GM23248 (cell line): ENCODE data around the gene PELI3.

ENCODE experiments used
- EZH2 ChIP-seq: fragments of 200-600 bp; sonication (generic); IDR thresholded peaks from 2 replicates; pipeline ENCODE4 v1.6.1; 2018; ENCODE audit warnings: antibody characterized with exemption, mild to moderate bottlenecking; ENCODE audit not compliant: insufficient read depth, poor library complexity, severe bottlenecking
- EZH2phosphoT487 ChIP-seq: fragments of 200-600 bp; sonication (generic); IDR thresholded peaks from 2 replicates; pipeline ENCODE4 v1.6.1; 2018; ENCODE audit warnings: antibody characterized with exemption, moderate library complexity, mild to moderate bottlenecking, low read depth; ENCODE audit not compliant: insufficient read depth

GRCh38 chr11:66495401-66495854 lies 28.7 kb downstream of the PELI3 start:
- TF ChIP-seq EZH2 (no peak), EZH2phosphoT487 (no peak)
